OCI-LY1 (cell line): ENCODE data around the gene ST6GALNAC3.
"Not testable (repeated sequence)": the region's sequence is repeated elsewhere in the genome, so short reads cannot be mapped to it uniquely, and the experiment has no call there.

Experiments
- H2AFZ ChIP-seq: fragments of 200-600 bp; sonication (generic), shearing (Covaris generic); 2 replicates; pipeline ENCODE4 v1.6.0; 2014; ENCODE audit warnings: antibody characterized with exemption, mild to moderate bottlenecking, low read length
- H3F3A ChIP-seq: fragments of 200-600 bp; sonication (generic), shearing (Covaris generic); 2 replicates; pipeline ENCODE4 v1.6.0; 2014; ENCODE audit warnings: mild to moderate bottlenecking, antibody characterized with exemption, low read length, moderate library complexity; ENCODE audit not compliant: insufficient read depth
- H3K27ac ChIP-seq: fragments of 200-600 bp; sonication (generic); 2 replicates; pipeline ENCODE4 v1.5.1; 2014; ENCODE audit warnings: low read length, mixed run types, mild to moderate bottlenecking, low read depth; ENCODE audit not compliant: poor library complexity, severe bottlenecking
- H3K27me3 ChIP-seq: fragments of 200-600 bp; sonication (generic); 2 replicates; pipeline ENCODE4 v1.6.0; 2014; ENCODE audit warnings: antibody characterized with exemption, mild to moderate bottlenecking, low read length, moderate library complexity; ENCODE audit not compliant: insufficient read depth
- H3K36me3 ChIP-seq: fragments of 200-600 bp; sonication (generic); 2 replicates; pipeline ENCODE4 v1.6.1; 2014; ENCODE audit warnings: mild to moderate bottlenecking, antibody characterized with exemption, low read length, moderate library complexity, mixed read lengths; ENCODE audit not compliant: insufficient read depth
- H3K4me1 ChIP-seq: fragments of 200-600 bp; sonication (generic); 2 replicates; pipeline ENCODE4 v1.5.1; 2014; ENCODE audit warnings: mild to moderate bottlenecking, low read length, moderate library complexity; ENCODE audit not compliant: insufficient read depth, severe bottlenecking
- H3K4me2 ChIP-seq: fragments of 200-600 bp; sonication (generic), shearing (Covaris generic); 2 replicates; pipeline ENCODE4 v1.6.1; 2014; ENCODE audit warnings: low read length
- H3K4me3 ChIP-seq: fragments of 200-600 bp; sonication (generic); 2 replicates; pipeline ENCODE4 v1.5.1; 2014; ENCODE audit warnings: low read length, low read depth, mild to moderate bottlenecking, mixed read lengths; ENCODE audit not compliant: poor library complexity, severe bottlenecking
- H3K79me2 ChIP-seq: fragments of 200-600 bp; shearing (Covaris generic); 2 replicates; pipeline ENCODE4 v1.6.1; 2016; ENCODE audit warnings: mixed run types, low read length, mixed read lengths; ENCODE audit not compliant: insufficient read depth
- H3K9ac ChIP-seq: fragments of 200-600 bp; sonication (generic), shearing (Covaris generic); 2 replicates; pipeline ENCODE4 v1.6.1; 2014; ENCODE audit warnings: mild to moderate bottlenecking, low read length, mixed read lengths
- H3K9me2 ChIP-seq: fragments of 200-600 bp; sonication (generic), shearing (Covaris generic); 2 replicates; pipeline ENCODE4 v1.6.1; 2014; ENCODE audit warnings: low read depth, mild to moderate bottlenecking, low read length, mixed read lengths
- H3K9me3 ChIP-seq: fragments of 200-600 bp; shearing (Covaris generic); 2 replicates; pipeline ENCODE4 v1.6.1; 2014; ENCODE audit warnings: low read length, mixed read lengths
- H4K20me1 ChIP-seq: fragments of 200-600 bp; sonication (generic), shearing (Covaris generic); 2 replicates; pipeline ENCODE4 v1.6.0; 2016; ENCODE audit warnings: mild to moderate bottlenecking, low read length; ENCODE audit not compliant: insufficient read depth
- CTCF ChIP-seq: fragments of 200-600 bp; sonication (generic), shearing (Covaris generic); IDR thresholded peaks from 2 replicates; pipeline ENCODE4 v1.5.1; 2017; ENCODE audit warnings: mild to moderate bottlenecking, antibody characterized with exemption, low read length, moderate library complexity, mixed read lengths
- EZH2 ChIP-seq: fragments of 200-600 bp; sonication (generic), shearing (Covaris generic); IDR thresholded peaks from 2 replicates; pipeline ENCODE4 v1.8.0; 2017; ENCODE audit warnings: borderline replicate concordance, mixed run types, mild to moderate bottlenecking, antibody characterized with exemption, low read length, moderate library complexity, mixed read lengths

ST6GALNAC3 gene

DNA sequence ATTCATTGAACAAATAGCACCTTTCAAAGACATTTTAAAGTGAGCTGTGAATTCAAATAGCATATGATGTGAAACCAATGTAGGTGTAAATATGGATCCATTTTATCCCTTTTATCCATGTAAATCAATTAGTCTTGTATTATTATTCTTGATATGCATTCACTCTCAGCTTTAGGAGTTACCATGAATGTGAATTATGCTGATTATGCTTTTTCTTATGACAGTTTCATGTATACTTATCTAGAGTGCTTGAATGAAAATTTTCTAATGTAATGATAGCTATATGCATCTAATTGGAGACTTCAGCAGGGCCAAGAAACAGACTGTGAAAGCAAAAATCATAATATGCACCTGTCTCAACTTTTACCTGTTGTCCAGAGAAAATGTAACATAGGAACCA lies 566.2 kb downstream of the ST6GALNAC3 start:
- Histone ChIP-seq H3K9me2 (no peaks in the 10 kb centered on the region), H3K27ac (no peak overlapping the region), H3F3A (no peaks in the 10 kb centered on the region), H3K79me2 (no peaks in the 10 kb centered on the region), H3K9ac (no peak overlapping the region), H3K4me3 (no peak overlapping the region), H3K9me3 (no peaks in the 10 kb centered on the region), H3K27me3 (no peaks in the 10 kb centered on the region), H2AFZ (no peak overlapping the region), H3K4me1 (no peaks in the 10 kb centered on the region), H3K36me3 (no peaks in the 10 kb centered on the region), H3K4me2 (no peak overlapping the region), H4K20me1 (no peaks in the 10 kb centered on the region)
- no peak for TF ChIP-seq CTCF
- no peak for TF ChIP-seq EZH2

GRCh38 chr1:76644139-76644538 lies 569.6 kb downstream of the ST6GALNAC3 start:
- H3K4me2 ChIP-seq = no peak overlapping the region
- H3K9me3 ChIP-seq = no peaks in the 10 kb centered on the region
- no peak overlapping the region for H3K4me3 ChIP-seq
- H2AFZ ChIP-seq = no peak overlapping the region
- H3K36me3 ChIP-seq = no peaks in the 10 kb centered on the region
- H3K27me3 ChIP-seq = no peaks in the 10 kb centered on the region
- H4K20me1 ChIP-seq = no peaks in the 10 kb centered on the region
- TF ChIP-seq CTCF (no peak), EZH2 (no peak)
- no peaks in the 10 kb centered on the region for H3K9me2 ChIP-seq
- no peaks in the 10 kb centered on the region for H3K4me1 ChIP-seq
- H3K79me2 ChIP-seq = no peaks in the 10 kb centered on the region
- no peaks in the 10 kb centered on the region for H3F3A ChIP-seq
- no peak overlapping the region for H3K27ac ChIP-seq
- H3K9ac ChIP-seq = no peak overlapping the region

- not testable (repeated sequence) for H3K36me3 ChIP-seq, H3K4me2 ChIP-seq, H3K27me3 ChIP-seq, H2AFZ ChIP-seq, H3K4me3 ChIP-seq, H3K4me1 ChIP-seq, H3K79me2 ChIP-seq, H3K9me3 ChIP-seq, H3K9ac ChIP-seq, H3K27ac ChIP-seq, H3F3A ChIP-seq, H4K20me1 ChIP-seq, H3K9me2 ChIP-seq
Observed at GRCh38 chr1:76652860-76653259, 578.3 kb downstream of the ST6GALNAC3 start.

- H3K36me3 ChIP-seq = no peaks in the 10 kb centered on the region
- TF ChIP-seq CTCF = no peak
- TF ChIP-seq EZH2 = no peak
- no peaks in the 10 kb centered on the region for H3F3A ChIP-seq
Observed at GRCh38 chr1:76657623-76658022, 583.1 kb downstream of the ST6GALNAC3 start.

More at GRCh38 chr1:76657623-76658022, 583.1 kb downstream of the ST6GALNAC3 start:
- no peaks in the 10 kb centered on the region for H3K27me3 ChIP-seq
- H3K79me2 ChIP-seq = no peaks in the 10 kb centered on the region
- H3K4me2 ChIP-seq = no peak overlapping the region
- H3K27ac ChIP-seq = no peak overlapping the region
- H4K20me1 ChIP-seq = no peaks in the 10 kb centered on the region
- H3K9me2 ChIP-seq = no peaks in the 10 kb centered on the region
- no peak overlapping the region for H3K9ac ChIP-seq
- H3K4me1 ChIP-seq = no peaks in the 10 kb centered on the region
- no peak overlapping the region for H2AFZ ChIP-seq
- no peaks in the 10 kb centered on the region for H3K9me3 ChIP-seq
- no peak overlapping the region for H3K4me3 ChIP-seq
